Cardiac fibroblast (primary cell): ENCODE data around the gene PRKN.

Experiments
- DNase-seq, 2 donors: peaks; one replicate each; pipeline versions ENCODE4 v3.0.0 to v3.0.0-alpha.2; 2010; ENCODE audit warnings: low read depth in 2 of 2
- H3K4me3 ChIP-seq, 2 donors: replicated peaks in 1 of 2; 1 replicate in 1 of 2; 2 replicates in 1 of 2; pipeline ENCODE4 v1.5.1; 2011; ENCODE audit warnings: low read depth in 2 of 2, low read length in 2 of 2, mild to moderate bottlenecking in 2 of 2, moderate library complexity in 1 of 2
- TF ChIP-seq, protein P1 (sequence below): IDR thresholded peaks from one replicate; pipeline ENCODE4 v1.5.1; 2011; ENCODE audit warnings: low read depth, mild to moderate bottlenecking, low read length, inconsistent platforms

PRKN gene

DNA sequence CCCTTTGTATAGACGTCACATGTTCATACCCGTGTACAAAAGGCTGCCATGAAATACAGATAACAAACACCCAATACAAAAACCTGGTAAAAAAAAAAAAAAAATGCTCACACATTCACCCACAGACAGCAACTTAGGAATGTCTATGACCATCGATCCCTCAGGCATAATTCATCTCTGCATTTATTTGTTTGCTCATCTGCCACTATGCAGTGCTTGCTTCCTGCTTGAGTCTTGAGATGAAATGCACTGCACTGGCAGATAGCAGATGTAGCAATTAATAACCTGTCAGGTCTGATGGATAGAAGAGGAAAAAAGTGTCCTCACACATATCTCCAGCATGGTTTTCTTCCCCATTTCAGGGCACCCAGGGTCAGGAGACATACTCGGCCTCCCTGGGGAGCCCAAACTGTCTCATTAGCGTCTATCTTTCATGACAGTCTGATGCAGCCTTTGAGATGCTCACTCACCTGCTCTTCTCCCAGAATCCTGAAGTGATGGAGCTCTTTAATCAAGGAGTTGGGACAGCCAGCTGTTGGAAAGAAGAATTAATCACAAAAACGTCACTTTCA is 1158.6 kb downstream of the PRKN start:
- no peak for DNase-seq
- TF ChIP-seq, protein P1, sequence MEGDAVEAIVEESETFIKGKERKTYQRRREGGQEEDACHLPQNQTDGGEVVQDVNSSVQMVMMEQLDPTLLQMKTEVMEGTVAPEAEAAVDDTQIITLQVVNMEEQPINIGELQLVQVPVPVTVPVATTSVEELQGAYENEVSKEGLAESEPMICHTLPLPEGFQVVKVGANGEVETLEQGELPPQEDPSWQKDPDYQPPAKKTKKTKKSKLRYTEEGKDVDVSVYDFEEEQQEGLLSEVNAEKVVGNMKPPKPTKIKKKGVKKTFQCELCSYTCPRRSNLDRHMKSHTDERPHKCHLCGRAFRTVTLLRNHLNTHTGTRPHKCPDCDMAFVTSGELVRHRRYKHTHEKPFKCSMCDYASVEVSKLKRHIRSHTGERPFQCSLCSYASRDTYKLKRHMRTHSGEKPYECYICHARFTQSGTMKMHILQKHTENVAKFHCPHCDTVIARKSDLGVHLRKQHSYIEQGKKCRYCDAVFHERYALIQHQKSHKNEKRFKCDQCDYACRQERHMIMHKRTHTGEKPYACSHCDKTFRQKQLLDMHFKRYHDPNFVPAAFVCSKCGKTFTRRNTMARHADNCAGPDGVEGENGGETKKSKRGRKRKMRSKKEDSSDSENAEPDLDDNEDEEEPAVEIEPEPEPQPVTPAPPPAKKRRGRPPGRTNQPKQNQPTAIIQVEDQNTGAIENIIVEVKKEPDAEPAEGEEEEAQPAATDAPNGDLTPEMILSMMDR, result no peak
- no peak overlapping the region for H3K4me3 ChIP-seq

DNA sequence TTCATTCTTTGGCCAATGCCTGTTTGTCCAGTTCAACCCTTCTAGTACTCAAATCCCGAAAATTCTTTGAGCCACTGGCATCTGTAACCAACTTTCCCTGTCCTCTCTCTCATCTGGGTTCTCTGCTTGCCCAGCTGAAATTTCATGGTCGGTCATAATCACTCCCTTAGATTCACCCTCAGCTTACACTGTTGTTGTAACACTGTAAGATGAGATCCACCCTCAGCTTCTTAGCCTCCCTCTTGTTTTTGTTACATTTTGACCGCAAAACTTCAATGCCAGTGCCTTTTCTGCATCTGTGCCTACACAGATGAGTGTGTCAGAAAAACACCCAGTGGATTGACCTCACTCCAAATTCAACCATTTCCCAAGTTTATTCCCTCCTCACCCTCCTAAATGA is 1162.6 kb downstream of the PRKN start:
- DNase-seq, result no peak
- TF ChIP-seq, protein P1, result no peak
- no peak overlapping the region for H3K4me3 ChIP-seq

DNA sequence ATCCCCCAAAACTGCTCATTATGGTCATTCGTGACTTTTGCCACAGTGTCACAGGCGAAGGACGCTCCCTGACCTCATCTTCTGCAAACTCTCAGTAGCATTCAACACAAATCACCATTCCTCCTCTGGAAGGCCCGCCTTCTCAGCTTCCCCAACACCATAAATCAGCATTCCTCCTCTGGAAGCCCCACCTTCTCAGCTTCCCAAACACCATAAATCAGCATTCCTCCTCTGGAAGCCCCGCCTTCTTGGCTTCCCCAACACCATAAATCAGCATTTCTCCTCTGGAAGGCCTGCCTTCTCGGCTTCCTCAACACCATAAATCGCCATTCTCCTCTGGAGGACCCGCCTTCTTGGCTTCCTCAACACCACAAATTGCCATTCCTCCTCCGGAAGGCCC is 1165.7 kb downstream of the PRKN start:
- no peak for DNase-seq
- H3K4me3 ChIP-seq, result no peak overlapping the region
- TF ChIP-seq, protein P1, result no peak

DNA sequence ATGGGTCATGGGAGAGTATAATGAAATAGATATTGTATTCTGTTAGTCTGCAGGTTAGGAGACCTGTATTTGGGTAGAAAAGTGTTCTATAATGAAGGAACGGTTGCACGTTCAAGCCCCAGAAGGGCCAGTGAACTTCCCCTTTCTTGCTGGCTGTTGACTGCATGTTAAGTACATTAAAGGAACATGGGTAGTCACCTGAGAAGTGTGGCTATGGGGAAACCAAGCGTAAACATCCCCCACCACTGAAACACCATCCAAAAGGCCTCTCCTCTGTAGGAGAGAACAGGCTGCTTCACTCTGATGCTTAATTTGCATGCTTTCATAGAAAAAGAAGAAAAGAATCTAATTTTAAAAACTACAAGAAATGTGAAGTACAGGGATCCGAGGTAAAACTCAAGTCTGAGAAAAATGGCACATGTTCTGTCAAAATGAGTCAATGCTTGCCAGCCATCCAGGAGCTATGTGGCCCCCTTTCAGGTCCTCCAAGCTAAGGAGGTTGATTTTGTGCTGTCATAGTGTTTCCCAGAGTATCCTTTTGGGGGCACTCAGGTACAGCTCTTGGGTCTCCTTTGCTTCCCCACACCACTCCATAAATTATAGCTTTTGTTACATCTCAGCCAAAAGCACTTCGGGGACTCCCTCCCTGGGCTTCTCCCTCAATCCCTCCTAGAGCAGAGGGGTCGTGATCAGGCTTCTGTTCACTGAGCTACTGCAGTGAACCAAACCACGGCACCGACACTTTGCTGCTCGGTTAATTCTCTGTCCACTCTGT is 1170.0 kb downstream of the PRKN start:
- TF ChIP-seq, protein P1, result no peak
- no peak overlapping the region for H3K4me3 ChIP-seq
- DNase-seq, result no peak

DNA sequence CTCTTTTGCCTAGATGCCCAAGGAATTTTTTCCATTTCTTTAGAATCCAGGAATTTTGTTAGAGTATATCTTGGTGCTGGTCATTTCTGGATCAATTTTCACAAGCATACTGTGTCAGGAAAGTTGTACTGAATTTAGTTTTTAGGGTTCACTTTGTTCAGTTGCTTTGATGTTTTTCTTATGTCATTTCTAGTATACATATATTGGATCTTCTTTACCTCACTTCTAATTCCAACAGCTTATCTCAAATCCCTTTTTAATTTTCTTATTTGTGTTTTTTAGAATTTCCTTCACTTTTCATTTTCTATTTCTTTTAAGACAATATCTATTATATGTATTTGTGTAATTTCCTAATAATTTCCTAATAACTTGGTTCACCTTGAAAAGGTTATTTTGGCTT is 1172.7 kb downstream of the PRKN start:
- peak in 1 of 2 donors; percentile 4 for DNase-seq
- TF ChIP-seq, protein P1, result no peak
- H3K4me3 ChIP-seq, result no peak overlapping the region

DNA sequence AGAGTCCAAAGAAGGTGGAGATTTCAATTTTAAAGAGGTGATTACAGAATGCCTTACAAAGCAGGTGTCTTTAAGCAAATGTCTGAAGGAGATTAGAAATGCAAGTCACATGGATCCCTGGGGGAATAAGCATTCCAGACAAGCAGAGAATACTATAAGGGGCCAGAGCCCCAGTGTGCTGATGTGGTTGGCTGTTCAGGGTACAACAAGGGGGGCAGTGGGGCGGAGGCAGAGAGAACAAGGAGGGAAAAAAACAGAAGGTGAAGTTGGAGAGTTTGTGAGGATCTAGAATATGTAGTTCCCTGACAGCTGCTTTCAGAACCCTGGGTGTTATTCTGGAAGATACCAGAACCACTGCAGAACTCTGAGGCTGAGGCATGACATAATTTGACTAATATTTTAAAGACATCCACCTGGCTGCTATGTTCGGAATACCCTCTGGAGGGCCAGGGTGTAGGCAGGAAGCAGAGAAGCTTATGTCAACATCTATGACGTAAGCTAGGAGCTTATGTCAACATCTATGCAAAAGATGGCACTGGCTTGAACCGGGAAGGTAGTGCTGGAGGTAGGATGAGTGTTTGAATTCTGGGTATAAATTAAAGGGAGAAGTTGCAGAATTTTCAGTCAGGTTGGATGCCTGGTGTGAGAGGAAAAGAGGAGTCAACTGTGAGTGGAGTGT is 1177.5 kb downstream of the PRKN start:
- no peak for DNase-seq
- no peak overlapping the region for H3K4me3 ChIP-seq
- TF ChIP-seq, protein P1, result no peak
